KBM-7 (cell line): ENCODE data around the gene BST1.

Source experiments
- DNase-seq: peaks from one replicate; pipeline ENCODE4 v3.0.0-alpha.2; 2015
- in situ Hi-C: fragments of 300-500 bp; cut with MboI; formaldehyde crosslinking; loops from 2 replicates; pipeline ENCODE4 v1.14.3; 2020; ENCODE audit warnings: low sequenced_read_pairs, low pct_unique_long_range_greater_than_20kb, mixed read lengths

BST1 gene

GRCh38 chr4:15702941-15703403 is at the start of gene BST1:
Gene BST1 (plus strand): TSS chr4:15703065. CDS start chr4:15703145, 80 bp downstream.
- DNase-seq, result peak; percentile 86
- in situ Hi-C loops, result no loop called here

- in situ Hi-C loops, result no loop called here
- no peak for DNase-seq
Measured at GRCh38 chr4:15653420-15653819, 49.4 kb upstream of the BST1 start.

GRCh38 chr4:15653864-15654592 is 48.8 kb upstream of the BST1 start:
- DNase-seq, result peak; percentile 55
- in situ Hi-C loops, result no loop called here

- DNase-seq, result peak; percentile 52
- in situ Hi-C loops, result no loop called here
Measured at GRCh38 chr4:15654593-15655222, 48.2 kb upstream of the BST1 start.

- in situ Hi-C loops, result no loop called here
Measured at GRCh38 chr4:15655223-15656037, 47.4 kb upstream of the BST1 start, which contains the start of gene FBXL5. Gene FBXL5 (minus strand): TSS chr4:15655357. CDS start chr4:15655287, 70 bp downstream.

GRCh38 chr4:15656038-15656470 is 46.8 kb upstream of the BST1 start:
- in situ Hi-C loops, result no loop called here
- DNase-seq, result no peak

More at GRCh38 chr4:15655223-15656037, 47.4 kb upstream of the BST1 start, which contains the start of gene FBXL5:
- DNase-seq, result peak; percentile 80

GRCh38 chr4:15657366-15657765 is 45.5 kb upstream of the BST1 start:
- in situ Hi-C loops, result no loop called here
- DNase-seq, result no peak

DNA sequence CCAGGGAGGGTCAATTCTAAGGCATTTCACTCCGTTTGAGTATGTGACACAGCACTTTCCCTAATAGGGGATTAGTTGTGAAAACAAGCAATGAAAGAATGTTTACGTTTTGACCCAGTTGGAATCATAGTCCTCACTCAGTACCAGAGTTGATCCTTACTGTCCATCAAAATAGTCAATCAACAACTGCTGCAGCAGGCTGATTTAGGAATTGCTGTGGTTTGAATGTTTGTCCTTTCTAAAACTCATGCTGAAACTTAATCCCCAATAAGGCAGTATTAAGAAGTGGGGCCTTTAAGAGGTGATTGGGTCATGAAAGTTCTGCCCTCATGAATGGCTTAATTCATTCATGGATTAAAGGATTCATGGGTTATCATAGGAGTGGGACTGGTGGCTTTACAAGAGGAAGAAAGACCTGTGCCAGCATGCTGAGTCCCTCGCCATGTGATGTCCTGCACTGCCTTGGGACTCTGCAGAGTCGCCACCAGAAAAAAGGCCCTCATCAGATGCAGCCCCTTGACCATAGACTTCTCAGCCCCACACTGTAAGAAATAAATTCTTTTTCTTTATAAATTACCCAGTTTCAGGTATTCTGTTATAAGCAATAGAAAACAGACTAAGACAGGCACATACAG is 44.6 kb upstream of the BST1 start:
- DNase-seq, result no peak
- in situ Hi-C loops, result no loop called here

DNA sequence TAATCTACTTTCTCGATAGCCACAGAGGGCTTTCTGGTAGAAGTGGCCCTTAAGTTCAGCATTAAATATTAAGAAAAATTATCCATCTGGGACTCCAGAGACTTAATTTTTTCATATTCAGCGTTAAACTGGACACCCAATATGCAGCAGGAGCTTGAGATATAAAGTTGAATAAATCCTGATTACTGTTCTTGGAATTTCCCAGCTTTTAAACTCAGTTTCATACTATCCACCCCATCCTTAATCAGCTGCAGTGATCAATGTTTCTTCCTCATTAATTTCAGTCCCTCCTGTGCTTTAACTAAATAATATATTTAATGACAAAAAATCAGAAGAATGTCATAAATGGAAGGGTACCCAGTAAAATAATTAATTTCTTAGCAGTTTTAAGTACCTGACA is 44.1 kb upstream of the BST1 start:
- DNase-seq, result no peak
- in situ Hi-C loops, result no loop called here

GRCh38 chr4:15659768-15660570 is 42.9 kb upstream of the BST1 start:
- DNase-seq, result peak; percentile 65
- in situ Hi-C loops, result no loop called here

DNA sequence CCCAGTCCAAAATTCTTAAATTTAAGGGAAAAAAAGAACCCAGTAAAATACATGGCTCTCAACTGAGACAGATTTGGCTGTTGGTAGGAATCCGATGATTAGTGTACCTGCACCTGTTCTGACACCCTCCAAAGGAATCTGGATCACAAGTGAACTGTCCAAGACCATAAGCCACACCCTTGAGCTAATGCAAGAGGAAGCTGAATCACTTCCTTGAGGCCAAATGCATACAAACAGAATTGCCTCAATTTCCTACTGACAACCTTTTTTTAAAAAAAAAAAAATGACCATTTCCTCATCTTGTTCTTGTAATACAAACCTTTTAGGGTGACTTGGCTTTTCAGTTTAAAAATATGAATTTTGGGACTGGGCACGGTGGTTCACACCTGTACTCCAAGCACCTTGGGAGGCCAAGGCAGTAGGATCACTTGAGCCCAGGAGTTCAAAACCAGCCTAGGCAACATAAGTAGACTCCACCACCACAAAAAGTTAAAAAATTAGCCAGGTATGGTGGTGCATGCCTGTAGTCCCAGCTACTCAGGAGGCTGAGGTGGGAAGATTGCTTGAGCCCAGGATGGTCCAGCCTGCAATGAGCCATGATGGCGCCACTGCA is 37.0 kb upstream of the BST1 start:
- in situ Hi-C loops, result no loop called here

GRCh38 chr4:15667006-15667405 is 35.9 kb upstream of the BST1 start:
- DNase-seq, result no peak
- in situ Hi-C loops, result no loop called here

More for the DNA sequence above, 37.0 kb upstream of the BST1 start:
- peak; percentile 45 for DNase-seq

- in situ Hi-C loops, result no loop called here
- DNase-seq, result no peak
Measured at GRCh38 chr4:15668566-15669435, 34.1 kb upstream of the BST1 start.

DNA sequence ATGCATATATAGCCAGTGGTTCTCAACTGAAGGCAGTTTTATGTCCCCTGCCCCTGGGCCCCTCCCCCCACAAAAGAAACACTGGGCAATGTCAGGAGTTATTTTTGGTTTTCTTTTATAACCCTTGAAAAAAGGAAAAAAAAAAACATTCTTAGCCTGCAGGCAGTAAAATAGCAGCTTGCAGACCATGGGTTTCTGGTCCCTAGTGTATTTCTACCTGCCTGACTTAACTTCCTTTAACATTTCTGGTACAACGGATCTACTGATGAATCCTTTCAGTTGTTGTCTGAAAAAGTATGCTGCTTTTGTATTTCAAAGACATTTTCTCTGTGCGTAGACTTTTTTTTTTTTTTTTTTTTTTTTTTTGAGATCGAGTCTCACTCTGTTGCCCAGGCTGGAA is 32.3 kb upstream of the BST1 start:
- in situ Hi-C loops, result no loop called here
- no peak for DNase-seq

- in situ Hi-C loops, result no loop called here
- DNase-seq, result no peak
Measured at GRCh38 chr4:15672101-15672500, 30.8 kb upstream of the BST1 start.

DNA sequence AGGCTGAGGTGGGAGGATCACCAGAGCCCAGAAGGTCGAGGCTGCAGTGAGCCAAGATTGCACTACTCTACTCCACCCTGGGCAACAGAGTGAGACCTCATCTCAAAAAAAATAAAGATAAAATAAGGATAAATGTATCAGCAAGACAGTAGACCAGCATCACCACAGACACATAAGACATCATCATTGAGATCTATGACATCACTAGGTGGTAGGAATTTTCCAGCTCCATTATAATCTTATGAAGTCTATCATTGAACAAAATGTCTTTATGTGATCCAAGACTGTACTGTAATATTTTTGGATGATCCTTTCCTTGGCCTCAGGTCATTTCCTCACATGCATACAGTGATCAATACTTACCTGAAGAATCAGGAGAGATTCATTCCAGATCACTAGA is 29.5 kb upstream of the BST1 start:
- no peak for DNase-seq
- in situ Hi-C loops, result no loop called here

DNA sequence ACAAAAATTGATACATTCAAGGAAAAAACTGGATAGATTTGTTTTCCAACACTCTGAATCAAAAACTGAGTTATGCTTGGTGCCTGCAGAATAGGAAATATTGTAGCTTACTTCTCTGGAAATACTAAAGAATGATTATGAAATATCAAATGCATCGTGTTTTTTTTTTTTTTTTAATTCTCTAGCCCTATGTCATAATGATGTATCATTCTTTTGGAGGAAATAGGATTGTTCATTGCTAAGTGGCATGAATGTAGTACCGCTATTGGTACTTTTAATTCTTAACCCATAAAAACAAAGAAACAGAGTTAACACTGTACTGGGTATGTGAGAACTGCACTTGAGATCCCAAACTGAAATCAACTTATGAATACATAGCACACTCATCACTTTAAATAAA is 28.8 kb upstream of the BST1 start:
- no peak for DNase-seq
- in situ Hi-C loops, result no loop called here
